Measurements from ENCODE around the gene KRTAP4-4. TPM values are rescaled to one million over a fixed set of nuclear protein-coding genes. Genes with fewer than 3 reads are reported as not detected.
"Not testable (repeated sequence)": the region's sequence is repeated elsewhere in the genome, so short reads cannot be mapped to it uniquely, and the experiment has no call there.

The KRTAP4-4 gene
- total RNA-seq, 1 experiment from 2014 or later = not detected

GRCh38 chr17:41144846-41145245 lies 15.7 kb downstream of the KRTAP4-4 start:
- Histone ChIP-seq H3K4me1 (ENCODE audit: low read length) (no peaks in the 10 kb centered on the region), H3K27ac (ENCODE audit: low read length) (no peak overlapping the region)
- no peak for DNase-seq

DNA sequence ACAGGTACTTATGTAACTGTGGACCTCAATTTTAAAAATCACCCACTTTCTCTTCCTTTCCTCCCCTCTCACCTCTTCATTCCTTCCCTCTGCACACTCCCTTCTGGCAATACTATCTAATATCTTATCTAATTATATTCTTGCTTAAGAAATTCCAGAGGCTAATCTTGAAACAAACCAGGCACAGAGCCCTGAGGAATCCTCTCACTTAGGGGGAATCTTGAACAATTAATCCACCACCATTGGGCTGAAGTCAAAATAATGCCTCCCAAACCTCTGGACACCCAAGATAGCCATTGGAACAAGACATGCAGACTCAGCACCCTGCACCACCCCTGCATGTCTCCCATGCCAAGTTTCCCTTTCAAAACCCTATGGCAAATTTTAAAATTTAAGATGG lies 19.2 kb downstream of the KRTAP4-4 start:
- no peak for DNase-seq
- H3K9me3 ChIP-seq (ENCODE audit: low read length) = peaks cover 3% of the 10 kb centered on the region; the same call in 1 of the 2 replicates

More at GRCh38 chr17:41144846-41145245, 15.7 kb downstream of the KRTAP4-4 start:
- Histone ChIP-seq H3K27me3 (ENCODE audit: low read length) (no peaks in the 10 kb centered on the region), H3K4me3 (ENCODE audit: low read length) (no peak overlapping the region), H3K36me3 (ENCODE audit: insufficient read depth, low read length) (no peaks in the 10 kb centered on the region), H4K20me1 (ENCODE audit: insufficient read depth, low read depth, low read length) (no peaks in the 10 kb centered on the region), H3K9me3 (ENCODE audit: low read length) (peaks cover 3% of the 10 kb centered on the region; the same call in 1 of the 2 replicates), H2AFZ (ENCODE audit: low read length) (no peak overlapping the region), H3K9me2 (replicated peaks; ENCODE audit: insufficient read depth, low read length) (no peaks in the 10 kb centered on the region), H3K9ac (ENCODE audit: low read length) (no peak overlapping the region), H3K79me2 (ENCODE audit: low read length) (no peaks in the 10 kb centered on the region), H3K4me2 (ENCODE audit: low read depth, low read length, poor library complexity, severe bottlenecking) (no peak overlapping the region)

DNA sequence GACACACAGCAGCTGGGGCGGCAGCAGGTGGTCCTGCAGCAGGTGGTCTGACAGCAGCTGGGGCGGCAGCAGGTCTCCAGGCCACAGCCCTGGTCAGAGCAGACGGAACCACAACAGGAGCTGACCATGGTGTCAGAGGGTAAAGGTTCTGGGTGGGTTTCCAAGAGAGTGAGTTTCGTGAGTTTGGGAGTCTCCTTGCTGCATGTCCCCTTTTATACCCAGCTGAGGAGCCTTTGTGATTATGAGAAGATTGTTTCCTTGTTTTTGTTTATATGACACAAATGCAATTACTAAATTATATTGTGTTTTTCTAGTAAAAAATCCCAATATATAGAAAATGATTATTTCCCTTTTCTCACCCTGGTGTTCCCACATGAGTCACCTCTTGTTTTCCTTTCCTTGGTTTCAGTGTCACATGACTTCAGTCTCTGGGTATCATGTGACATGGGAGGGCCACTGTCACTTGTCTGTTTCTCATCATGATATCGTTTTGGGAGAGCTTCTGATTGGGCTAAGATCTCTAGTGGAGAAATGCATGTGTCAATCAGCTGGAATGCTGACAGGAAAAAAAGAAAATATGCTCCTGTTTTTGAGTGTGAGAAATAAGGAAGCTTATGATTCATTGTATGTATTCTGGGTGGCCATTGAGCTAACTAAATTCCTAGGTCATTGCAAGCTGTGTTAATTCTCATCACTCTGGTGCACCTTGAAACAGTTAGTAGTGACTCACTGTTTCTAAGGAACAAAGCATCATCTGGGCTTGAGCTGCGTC lies 20.0 kb downstream of the KRTAP4-4 start, which contains the start of gene KRTAP4-6:
TSS of gene KRTAP4-6 (minus strand) at position 185 of the 772 bp plus-strand sequence. CDS start at position 128, 57 bp downstream.
- Histone ChIP-seq H3K9me2 (replicated peaks; ENCODE audit: insufficient read depth, low read length) (no peaks in the 10 kb centered on the region), H3K4me3 (ENCODE audit: low read length) (no peak within 1 kb of the TSS), H3K9me3 (ENCODE audit: low read length) (peaks cover 3% of the 10 kb centered on the region; the same call in 1 of the 2 replicates), H3K79me2 (ENCODE audit: low read length) (no peaks in the 10 kb centered on the region), H3K36me3 (ENCODE audit: insufficient read depth, low read length) (no peaks in the 10 kb centered on the region), H3K4me1 (ENCODE audit: low read length) (no peaks in the 10 kb centered on the region), H2AFZ (ENCODE audit: low read length) (no peak within 1 kb of the TSS), H3K27ac (ENCODE audit: low read length) (no peak within 1 kb of the TSS), H3K4me2 (ENCODE audit: low read depth, low read length, poor library complexity, severe bottlenecking) (no peak within 1 kb of the TSS), H3K27me3 (ENCODE audit: low read length) (no peaks in the 10 kb centered on the region), H3K9ac (ENCODE audit: low read length) (no peak within 1 kb of the TSS), H4K20me1 (ENCODE audit: insufficient read depth, low read depth, low read length) (no peaks in the 10 kb centered on the region)
- no peak for DNase-seq

More for the DNA sequence above, 19.2 kb downstream of the KRTAP4-4 start:
- no peak overlapping the region for H3K4me2 ChIP-seq (ENCODE audit: low read depth, low read length, poor library complexity, severe bottlenecking)
- no peak overlapping the region for H3K4me3 ChIP-seq (ENCODE audit: low read length)
- H2AFZ ChIP-seq (ENCODE audit: low read length) = no peak overlapping the region
- no peak overlapping the region for H3K9ac ChIP-seq (ENCODE audit: low read length)
- H3K4me1 ChIP-seq (ENCODE audit: low read length) = no peaks in the 10 kb centered on the region
- H3K27me3 ChIP-seq (ENCODE audit: low read length) = no peaks in the 10 kb centered on the region
- H4K20me1 ChIP-seq (ENCODE audit: insufficient read depth, low read depth, low read length) = no peaks in the 10 kb centered on the region
- H3K79me2 ChIP-seq (ENCODE audit: low read length) = no peaks in the 10 kb centered on the region
- no peaks in the 10 kb centered on the region for H3K36me3 ChIP-seq (ENCODE audit: insufficient read depth, low read length)
- H3K9me2 ChIP-seq (replicated peaks; ENCODE audit: insufficient read depth, low read length) = no peaks in the 10 kb centered on the region
- no peak overlapping the region for H3K27ac ChIP-seq (ENCODE audit: low read length)

- H4K20me1 ChIP-seq (ENCODE audit: insufficient read depth, low read depth, low read length); H3K27ac ChIP-seq (ENCODE audit: low read length); H3K9me3 ChIP-seq (ENCODE audit: low read length); H3K9ac ChIP-seq (ENCODE audit: low read length); H3K36me3 ChIP-seq (ENCODE audit: insufficient read depth, low read length); DNase-seq; H3K79me2 ChIP-seq (ENCODE audit: low read length); H3K4me3 ChIP-seq (ENCODE audit: low read length); H3K27me3 ChIP-seq (ENCODE audit: low read length); H2AFZ ChIP-seq (ENCODE audit: low read length); H3K4me2 ChIP-seq (ENCODE audit: low read depth, low read length, poor library complexity, severe bottlenecking); H3K4me1 ChIP-seq (ENCODE audit: low read length); H3K9me2 ChIP-seq (replicated peaks; ENCODE audit: insufficient read depth, low read length): not testable (repeated sequence)
These were observed 20.7 kb downstream of the KRTAP4-4 start for GRCh38 chr17:41139865-41140264.

DNA sequence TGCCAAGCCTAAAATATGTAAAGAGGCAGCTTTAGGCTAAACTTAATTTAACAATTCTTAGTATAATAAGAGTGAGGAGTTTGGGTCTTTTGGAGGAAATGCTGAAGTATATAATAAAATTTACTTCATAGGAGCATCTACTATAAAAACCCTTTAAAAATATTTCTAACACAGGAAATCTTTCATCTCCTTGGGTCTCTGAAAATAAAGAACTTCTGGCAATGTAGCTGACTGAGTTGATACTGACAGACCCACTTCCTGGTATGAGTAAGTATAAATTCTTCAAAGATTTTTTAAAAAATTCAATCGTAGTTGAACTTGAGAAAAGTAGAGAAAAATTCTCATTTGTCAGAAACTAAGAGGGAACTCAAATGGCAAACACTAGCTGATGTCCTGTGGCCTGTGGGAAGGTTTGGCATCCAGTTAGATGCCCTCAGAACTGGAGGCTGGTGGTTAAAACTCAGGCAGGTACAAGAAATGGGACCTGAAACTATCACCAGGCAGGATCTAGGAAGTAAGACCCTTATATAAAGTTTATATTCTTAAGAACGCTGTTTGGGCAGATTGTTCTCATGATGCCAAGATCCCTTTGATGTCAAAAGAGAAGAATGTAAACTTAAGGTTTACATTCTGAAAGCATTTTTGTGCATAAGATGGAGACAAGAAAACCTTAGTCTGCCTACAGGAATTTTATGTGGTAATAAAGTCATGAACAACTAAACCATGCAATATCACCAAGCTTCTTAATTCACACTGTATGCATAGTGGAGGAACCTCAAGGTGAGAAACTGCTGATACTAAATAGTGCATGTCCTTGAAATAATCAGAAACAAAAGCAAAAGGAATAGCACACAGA lies 26.4 kb downstream of the KRTAP4-4 start:
- H3K9me2 ChIP-seq (replicated peaks; ENCODE audit: insufficient read depth, low read length) = no peaks in the 10 kb centered on the region
- no peaks in the 10 kb centered on the region for H3K4me1 ChIP-seq (ENCODE audit: low read length)
- no peak overlapping the region for H3K9ac ChIP-seq (ENCODE audit: low read length)
- H3K27ac ChIP-seq (ENCODE audit: low read length) = no peak overlapping the region
- DNase-seq = no peak
- no peak overlapping the region for H3K4me3 ChIP-seq (ENCODE audit: low read length)
- H4K20me1 ChIP-seq (ENCODE audit: insufficient read depth, low read depth, low read length) = no peaks in the 10 kb centered on the region
- no peaks in the 10 kb centered on the region for H3K27me3 ChIP-seq (ENCODE audit: low read length)
- H3K36me3 ChIP-seq (ENCODE audit: insufficient read depth, low read length) = no peaks in the 10 kb centered on the region
- no peaks in the 10 kb centered on the region for H3K79me2 ChIP-seq (ENCODE audit: low read length)
- no peak overlapping the region for H3K4me2 ChIP-seq (ENCODE audit: low read depth, low read length, poor library complexity, severe bottlenecking)
- H3K9me3 ChIP-seq (ENCODE audit: low read length) = no peaks in the 10 kb centered on the region
- H2AFZ ChIP-seq (ENCODE audit: low read length) = no peak overlapping the region

DNA sequence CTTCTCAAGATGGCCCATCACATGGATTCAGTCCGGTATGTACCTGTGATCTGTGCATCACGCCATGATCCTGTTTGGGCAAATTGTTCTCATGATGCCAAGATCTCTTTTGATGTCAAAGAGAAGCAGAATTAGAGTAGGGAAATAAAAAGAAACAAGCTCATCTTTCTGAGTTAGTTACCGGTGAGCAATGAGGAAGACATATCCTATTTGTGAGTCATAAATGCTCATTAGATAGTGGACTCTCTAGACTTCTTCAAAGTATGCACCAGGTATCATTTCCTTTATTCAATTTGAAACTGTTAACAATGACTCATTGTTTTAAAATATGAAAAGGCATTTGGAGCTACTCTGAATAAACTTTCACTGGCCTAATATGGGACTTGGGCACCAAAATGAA lies 28.6 kb downstream of the KRTAP4-4 start:
- no peaks in the 10 kb centered on the region for H3K4me1 ChIP-seq (ENCODE audit: low read length)
- no peak overlapping the region for H3K4me3 ChIP-seq (ENCODE audit: low read length)
- H3K9me3 ChIP-seq (ENCODE audit: low read length) = no peaks in the 10 kb centered on the region
- no peak overlapping the region for H3K9ac ChIP-seq (ENCODE audit: low read length)
- H3K36me3 ChIP-seq (ENCODE audit: insufficient read depth, low read length) = no peaks in the 10 kb centered on the region
- H3K4me2 ChIP-seq (ENCODE audit: low read depth, low read length, poor library complexity, severe bottlenecking) = no peak overlapping the region
- no peaks in the 10 kb centered on the region for H3K27me3 ChIP-seq (ENCODE audit: low read length)
- no peaks in the 10 kb centered on the region for H3K9me2 ChIP-seq (replicated peaks; ENCODE audit: insufficient read depth, low read length)
- no peaks in the 10 kb centered on the region for H4K20me1 ChIP-seq (ENCODE audit: insufficient read depth, low read depth, low read length)
- no peaks in the 10 kb centered on the region for H3K79me2 ChIP-seq (ENCODE audit: low read length)
- no peak overlapping the region for H2AFZ ChIP-seq (ENCODE audit: low read length)
- H3K27ac ChIP-seq (ENCODE audit: low read length) = no peak overlapping the region
- no peak for DNase-seq

DNA sequence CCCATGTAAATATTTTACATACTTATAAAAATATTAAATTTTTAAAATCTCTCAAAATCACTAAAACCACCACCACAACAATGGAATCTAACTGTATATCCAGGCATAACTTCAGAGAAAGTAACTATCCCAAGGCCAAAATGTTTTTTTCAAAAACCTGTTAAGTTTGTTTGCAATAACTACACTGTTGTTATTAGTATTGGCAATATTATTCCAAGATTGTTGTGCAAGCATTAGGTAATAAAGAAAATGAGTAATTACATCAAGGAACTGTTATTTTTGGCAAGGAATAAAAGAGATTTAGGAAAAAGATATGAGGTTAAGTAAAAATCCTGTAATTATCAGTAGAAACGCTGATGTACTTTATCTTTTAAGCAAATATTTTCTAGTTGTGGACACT lies 33.2 kb downstream of the KRTAP4-4 start:
- DNase-seq = no peak
- Histone ChIP-seq H2AFZ (ENCODE audit: low read length) (no peak overlapping the region), H3K36me3 (ENCODE audit: insufficient read depth, low read length) (no peaks in the 10 kb centered on the region), H3K4me2 (ENCODE audit: low read depth, low read length, poor library complexity, severe bottlenecking) (no peak overlapping the region), H3K27me3 (ENCODE audit: low read length) (no peaks in the 10 kb centered on the region), H3K9ac (ENCODE audit: low read length) (no peak overlapping the region), H3K9me3 (ENCODE audit: low read length) (no peaks in the 10 kb centered on the region), H3K4me3 (ENCODE audit: low read length) (no peak overlapping the region), H3K9me2 (replicated peaks; ENCODE audit: insufficient read depth, low read length) (no peaks in the 10 kb centered on the region), H3K79me2 (ENCODE audit: low read length) (no peaks in the 10 kb centered on the region), H4K20me1 (ENCODE audit: insufficient read depth, low read depth, low read length) (no peaks in the 10 kb centered on the region), H3K4me1 (ENCODE audit: low read length) (no peaks in the 10 kb centered on the region), H3K27ac (ENCODE audit: low read length) (no peak overlapping the region)

GRCh38 chr17:41126412-41126811 lies 34.1 kb downstream of the KRTAP4-4 start:
- Histone ChIP-seq H3K79me2 (ENCODE audit: low read length) (no peaks in the 10 kb centered on the region), H3K4me2 (ENCODE audit: low read depth, low read length, poor library complexity, severe bottlenecking) (no peak overlapping the region), H2AFZ (ENCODE audit: low read length) (no peak overlapping the region), H4K20me1 (ENCODE audit: insufficient read depth, low read depth, low read length) (no peaks in the 10 kb centered on the region), H3K9ac (ENCODE audit: low read length) (no peak overlapping the region), H3K36me3 (ENCODE audit: insufficient read depth, low read length) (no peaks in the 10 kb centered on the region), H3K4me3 (ENCODE audit: low read length) (no peak overlapping the region), H3K27ac (ENCODE audit: low read length) (no peak overlapping the region), H3K9me2 (replicated peaks; ENCODE audit: insufficient read depth, low read length) (no peaks in the 10 kb centered on the region), H3K4me1 (ENCODE audit: low read length) (no peaks in the 10 kb centered on the region), H3K27me3 (ENCODE audit: low read length) (no peaks in the 10 kb centered on the region), H3K9me3 (ENCODE audit: low read length) (no peaks in the 10 kb centered on the region)
- DNase-seq = no peak

Data from Karpas-422 (cell line).